Mucosa of rectum (tissue), 2 donors: Measurements from ENCODE around the gene POU2AF1.
"Not testable (repeated sequence)": the region's sequence is repeated elsewhere in the genome, so short reads cannot be mapped to it uniquely, and the experiment has no call there.

ENCODE experiments used
- H3K27ac ChIP-seq, 2 donors: one replicate each; pipeline ENCODE4 v1.7.0; 2013; ENCODE audit warnings: inconsistent platforms in 2 of 2, low read depth in 2 of 2, low read length in 2 of 2
- H3K27me3 ChIP-seq, 2 donors: one replicate each; pipeline ENCODE4 v1.7.0; 2013; ENCODE audit warnings: low read length in 2 of 2; ENCODE audit not compliant: control insufficient read depth in 2 of 2, insufficient read depth in 2 of 2
- H3K36me3 ChIP-seq, 2 donors: one replicate each; pipeline ENCODE4 v1.7.0; 2013; ENCODE audit warnings: low read length in 2 of 2; ENCODE audit not compliant: control insufficient read depth in 2 of 2, insufficient read depth in 2 of 2
- H3K4me1 ChIP-seq, 2 donors: one replicate each; pipeline ENCODE4 v1.7.0; 2013; ENCODE audit warnings: low read length in 2 of 2, mild to moderate bottlenecking in 1 of 2; ENCODE audit not compliant: control insufficient read depth in 2 of 2, insufficient read depth in 2 of 2
- H3K4me3 ChIP-seq, 2 donors: one replicate each; pipeline ENCODE4 v1.7.0; 2013; ENCODE audit warnings: low read length in 2 of 2
- H3K9ac ChIP-seq, 2 donors: one replicate each; pipeline ENCODE4 v1.7.0; 2013; ENCODE audit warnings: low read length in 2 of 2, low read depth in 1 of 2, mild to moderate bottlenecking in 1 of 2
- H3K9me3 ChIP-seq, 2 donors: one replicate each; pipeline ENCODE4 v1.7.0; 2013; ENCODE audit warnings: low read length in 2 of 2; ENCODE audit not compliant: control insufficient read depth in 2 of 2
- donor health status: healthy.
- donor health status: Normal muscosa, but diverticular disease.

POU2AF1 gene

GRCh38 chr11:111410951-111411350 lies 31.9 kb upstream of the POU2AF1 start:
- peaks cover 0 to 4% of the 10 kb centered on the region in 2 donors for H3K4me1 ChIP-seq
- no peaks in the 10 kb centered on the region for H3K9me3 ChIP-seq
- H3K36me3 ChIP-seq: no peaks in the 10 kb centered on the region
- no peak overlapping the region for H3K4me3 ChIP-seq
- H3K27me3 ChIP-seq: no peaks in the 10 kb centered on the region
- H3K27ac ChIP-seq: no peak overlapping the region
- H3K9ac ChIP-seq: no peak overlapping the region

GRCh38 chr11:111409915-111410314 lies 30.8 kb upstream of the POU2AF1 start:
- no peaks in the 10 kb centered on the region for H3K27me3 ChIP-seq

GRCh38 chr11:111408789-111409727 lies 30.0 kb upstream of the POU2AF1 start:
- no peaks in the 10 kb centered on the region for H3K27me3 ChIP-seq

More at GRCh38 chr11:111409915-111410314, 30.8 kb upstream of the POU2AF1 start:
- H3K27ac ChIP-seq: no peak overlapping the region
- H3K9me3 ChIP-seq: no peaks in the 10 kb centered on the region
- H3K36me3 ChIP-seq: no peaks in the 10 kb centered on the region
- peaks cover 0 to 1% of the 10 kb centered on the region in 2 donors for H3K4me1 ChIP-seq
- H3K9ac ChIP-seq: no peak overlapping the region
- H3K4me3 ChIP-seq: no peak overlapping the region

GRCh38 chr11:111407652-111408051 lies 28.6 kb upstream of the POU2AF1 start:
- Histone ChIP-seq H3K9ac (no peak overlapping the region), H3K27me3 (no peaks in the 10 kb centered on the region), H3K27ac (no peak overlapping the region)

More at GRCh38 chr11:111408789-111409727, 30.0 kb upstream of the POU2AF1 start:
- no peaks in the 10 kb centered on the region for H3K36me3 ChIP-seq
- H3K9ac ChIP-seq: no peak overlapping the region
- no peak overlapping the region for H3K27ac ChIP-seq
- no peak overlapping the region for H3K4me3 ChIP-seq
- H3K4me1 ChIP-seq: no peaks in the 10 kb centered on the region
- no peaks in the 10 kb centered on the region for H3K9me3 ChIP-seq

GRCh38 chr11:111406589-111406988 lies 27.5 kb upstream of the POU2AF1 start:
- H3K4me1 ChIP-seq: no peaks in the 10 kb centered on the region
- no peaks in the 10 kb centered on the region for H3K36me3 ChIP-seq
- no peak overlapping the region for H3K4me3 ChIP-seq
- H3K9ac ChIP-seq: no peak overlapping the region
- no peaks in the 10 kb centered on the region for H3K9me3 ChIP-seq
- no peak overlapping the region for H3K27ac ChIP-seq
- H3K27me3 ChIP-seq: no peaks in the 10 kb centered on the region

More at GRCh38 chr11:111407652-111408051, 28.6 kb upstream of the POU2AF1 start:
- Histone ChIP-seq H3K4me1 (no peaks in the 10 kb centered on the region), H3K4me3 (no peak overlapping the region), H3K9me3 (no peaks in the 10 kb centered on the region), H3K36me3 (no peaks in the 10 kb centered on the region)

GRCh38 chr11:111406091-111406490 lies 27.0 kb upstream of the POU2AF1 start:
- H3K9me3 ChIP-seq: no peaks in the 10 kb centered on the region
- H3K27me3 ChIP-seq: no peaks in the 10 kb centered on the region
- H3K27ac ChIP-seq: no peak overlapping the region
- H3K36me3 ChIP-seq: no peaks in the 10 kb centered on the region
- no peak overlapping the region for H3K9ac ChIP-seq
- no peak overlapping the region for H3K4me3 ChIP-seq
- H3K4me1 ChIP-seq: no peaks in the 10 kb centered on the region

- H3K27me3 ChIP-seq: no peaks in the 10 kb centered on the region
- no peak overlapping the region for H3K9ac ChIP-seq
- H3K4me1 ChIP-seq: no peaks in the 10 kb centered on the region
- H3K36me3 ChIP-seq: no peaks in the 10 kb centered on the region
- no peaks in the 10 kb centered on the region for H3K9me3 ChIP-seq
- H3K4me3 ChIP-seq: no peak overlapping the region
- H3K27ac ChIP-seq: no peak overlapping the region
These were observed 26.5 kb upstream of the POU2AF1 start for GRCh38 chr11:111405551-111405950.

GRCh38 chr11:111403051-111403726 lies 24.1 kb upstream of the POU2AF1 start:
- Histone ChIP-seq H3K9ac (no peak overlapping the region), H3K4me3 (no peak overlapping the region), H3K9me3 (no peaks in the 10 kb centered on the region), H3K36me3 (no peaks in the 10 kb centered on the region), H3K27ac (no peak overlapping the region), H3K4me1 (no peaks in the 10 kb centered on the region), H3K27me3 (no peaks in the 10 kb centered on the region)

GRCh38 chr11:111402411-111402810 lies 23.3 kb upstream of the POU2AF1 start:
- no peaks in the 10 kb centered on the region for H3K27me3 ChIP-seq
- no peak overlapping the region for H3K4me3 ChIP-seq
- no peak overlapping the region for H3K27ac ChIP-seq

GRCh38 chr11:111401957-111402356 lies 22.9 kb upstream of the POU2AF1 start:
- H3K9ac ChIP-seq, H3K27ac ChIP-seq, H3K36me3 ChIP-seq, H3K4me1 ChIP-seq, H3K4me3 ChIP-seq, H3K27me3 ChIP-seq, H3K9me3 ChIP-seq: not testable (repeated sequence)

More at GRCh38 chr11:111402411-111402810, 23.3 kb upstream of the POU2AF1 start:
- H3K9me3 ChIP-seq: no peaks in the 10 kb centered on the region
- H3K4me1 ChIP-seq: no peaks in the 10 kb centered on the region
- no peak overlapping the region for H3K9ac ChIP-seq
- H3K36me3 ChIP-seq: no peaks in the 10 kb centered on the region
